ENCODE measurements around the gene TOX3.

The TOX3 gene

DNA sequence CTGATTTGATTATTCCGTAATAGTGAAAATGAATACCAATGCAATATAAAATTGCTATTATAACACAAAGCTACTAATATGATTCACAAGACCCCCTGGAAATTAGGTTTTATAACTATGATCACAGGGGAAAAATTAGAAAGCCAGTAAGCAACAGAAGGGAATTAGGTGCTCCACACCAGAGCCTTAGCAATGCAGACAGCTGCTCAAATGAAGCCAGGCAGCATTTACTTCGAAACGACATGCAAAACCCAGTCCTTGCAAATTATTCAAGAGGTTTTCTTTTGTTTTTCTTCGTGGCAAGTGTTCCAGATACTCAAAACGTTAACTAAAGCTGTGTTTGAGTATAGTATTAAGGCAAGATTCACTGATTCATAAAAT lies 47.9 kb downstream of the TOX3 start:
- peak overlapping the region; percentile 39; the same call in 1 of the 2 replicates for H3K9ac ChIP-seq (ENCODE audit: low read depth, low read length)
- peaks cover 43% of the 10 kb centered on the region; the same call in 1 of the 2 replicates for H3K4me1 ChIP-seq (ENCODE audit: insufficient read depth, low read length)
- H3K4me3 ChIP-seq (ENCODE audit: low read length) = peak overlapping the region; percentile 7; the same call in 1 of the 2 replicates
- no peaks in the 10 kb centered on the region for H3K9me3 ChIP-seq (ENCODE audit: insufficient read depth, low read depth, low read length)
- H3K36me3 ChIP-seq (ENCODE audit: insufficient read depth, low read depth, low read length) = no peaks in the 10 kb centered on the region
- no peak overlapping the region for H3K27ac ChIP-seq (ENCODE audit: low read length)
- no peaks in the 10 kb centered on the region for H3K27me3 ChIP-seq (ENCODE audit: insufficient read depth, low read length)

DNA sequence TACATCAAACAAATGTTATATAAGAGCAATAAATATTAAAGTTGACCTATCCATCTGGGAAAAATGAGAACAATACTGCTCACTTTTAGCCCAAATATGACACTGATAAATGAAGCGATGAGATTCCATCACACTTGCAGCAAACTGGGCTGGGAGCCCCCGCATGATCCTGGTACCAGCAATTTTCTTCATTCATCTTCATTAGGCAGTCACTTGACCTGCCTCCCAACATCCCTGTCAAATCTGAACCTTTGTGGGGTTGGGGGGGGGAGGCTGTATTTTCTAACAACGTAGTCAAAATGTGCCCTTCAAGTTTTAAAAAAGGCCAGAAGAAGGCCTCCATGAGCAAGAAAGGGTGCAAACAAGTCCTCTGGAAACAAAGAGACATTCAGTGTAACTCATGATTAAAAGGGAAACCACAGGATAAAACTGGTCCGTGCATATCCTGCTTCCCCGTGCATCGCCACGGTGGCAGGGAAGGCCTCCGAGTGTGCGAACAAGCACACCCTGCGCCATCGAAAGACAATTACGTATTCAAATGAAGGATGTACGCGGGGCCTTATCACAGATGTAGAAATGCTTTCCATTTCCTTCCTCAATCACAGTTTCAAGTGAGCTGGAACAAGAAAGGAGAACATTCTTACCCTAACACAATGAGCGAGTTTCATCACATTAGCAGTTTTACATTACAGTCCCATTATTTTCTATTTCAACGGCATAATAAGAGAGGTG lies 48.4 kb downstream of the TOX3 start:
- Histone ChIP-seq H3K27ac (ENCODE audit: low read length) (peak overlapping the region; percentile 29), H3K4me1 (ENCODE audit: insufficient read depth, low read length) (peaks cover 43% of the 10 kb centered on the region; the same call in 1 of the 2 replicates), H3K27me3 (ENCODE audit: insufficient read depth, low read length) (no peaks in the 10 kb centered on the region), H3K9me3 (ENCODE audit: insufficient read depth, low read depth, low read length) (no peaks in the 10 kb centered on the region), H3K9ac (ENCODE audit: low read depth, low read length) (peak overlapping the region; percentile 39; the same call in 1 of the 2 replicates), H3K36me3 (ENCODE audit: insufficient read depth, low read depth, low read length) (no peaks in the 10 kb centered on the region), H3K4me3 (ENCODE audit: low read length) (peak overlapping the region; percentile 7; the same call in 1 of the 2 replicates)

DNA sequence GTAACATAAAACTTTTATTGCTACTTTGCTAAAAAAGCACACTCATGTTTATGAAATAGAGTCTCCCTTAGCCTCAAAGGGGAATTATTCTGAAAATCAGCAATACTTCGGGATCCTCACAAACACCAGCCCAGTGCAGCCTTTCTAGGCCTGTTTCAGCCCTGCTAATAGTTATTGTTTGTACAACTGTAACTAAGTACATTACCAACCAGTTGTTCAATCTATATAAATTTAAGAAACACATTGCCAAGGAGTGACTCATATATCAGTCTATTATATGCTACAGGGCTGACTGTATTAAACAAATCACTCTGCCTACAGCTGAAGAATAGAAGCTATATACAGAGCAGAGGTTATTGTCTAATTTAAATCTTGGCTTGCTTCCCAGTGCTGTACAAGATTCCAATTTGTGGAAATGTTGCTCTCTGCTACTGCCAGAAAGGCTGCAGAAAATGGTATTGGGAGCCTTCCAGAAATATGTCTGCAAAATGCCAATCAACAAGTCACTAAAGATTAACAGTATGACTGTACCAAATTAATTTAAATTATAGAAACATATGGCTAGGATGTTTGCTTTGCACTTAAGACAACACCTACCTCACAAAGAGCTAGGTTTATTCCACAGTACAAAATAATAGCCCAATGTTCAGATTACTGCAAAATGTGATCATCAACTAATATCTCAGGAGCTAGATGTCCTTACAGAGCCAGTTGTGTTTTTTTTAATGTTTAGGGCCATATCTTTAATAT lies 49.7 kb downstream of the TOX3 start:
- Histone ChIP-seq H3K27ac (ENCODE audit: low read length) (no peak overlapping the region), H3K4me3 (ENCODE audit: low read length) (no peak overlapping the region), H3K9me3 (ENCODE audit: insufficient read depth, low read depth, low read length) (no peaks in the 10 kb centered on the region), H3K27me3 (ENCODE audit: insufficient read depth, low read length) (no peaks in the 10 kb centered on the region), H3K9ac (ENCODE audit: low read depth, low read length) (no peak overlapping the region), H3K36me3 (ENCODE audit: insufficient read depth, low read depth, low read length) (no peaks in the 10 kb centered on the region), H3K4me1 (ENCODE audit: insufficient read depth, low read length) (peaks cover 42% of the 10 kb centered on the region; the same call in 1 of the 2 replicates)

DNA sequence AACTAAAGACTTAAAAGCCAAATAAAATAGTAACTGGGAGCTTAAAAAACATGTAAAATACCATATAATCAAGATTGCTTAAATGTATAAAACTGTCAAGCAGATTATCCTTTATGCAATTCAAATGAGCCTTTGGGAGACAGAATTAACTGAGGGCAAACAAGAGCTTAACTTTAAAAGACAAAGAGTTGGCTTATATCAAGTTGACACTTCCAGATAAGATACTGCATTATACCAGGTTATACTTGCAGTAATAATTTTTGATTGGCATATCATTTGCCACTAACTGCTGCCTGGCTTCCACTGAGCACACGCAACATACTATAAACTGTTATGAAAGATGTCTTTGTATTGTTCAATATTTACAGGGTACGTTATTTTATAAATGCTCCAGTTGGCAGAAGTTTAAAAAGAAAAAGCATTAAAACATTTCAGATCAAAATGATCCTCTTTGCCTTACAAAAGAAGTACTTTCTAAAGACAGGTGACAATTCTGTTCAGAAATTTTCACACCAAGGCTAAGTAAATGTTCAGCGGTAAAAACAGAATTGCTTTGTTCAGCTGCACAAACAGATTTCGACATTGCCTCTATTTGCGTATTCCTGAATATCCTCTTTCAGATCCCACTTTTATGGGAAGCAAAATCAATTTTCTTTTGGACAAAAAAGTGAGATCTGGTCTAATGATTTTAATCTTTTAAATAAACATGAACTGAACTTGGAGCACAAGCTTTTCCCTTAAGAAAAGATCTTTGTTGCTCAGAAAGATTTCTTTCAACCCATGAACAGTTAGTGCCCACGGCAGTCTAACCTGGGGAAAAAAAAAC lies 50.7 kb downstream of the TOX3 start:
- Histone ChIP-seq H3K9ac (ENCODE audit: low read depth, low read length) (peak overlapping the region; percentile 8; the same call in 1 of the 2 replicates), H3K9me3 (ENCODE audit: insufficient read depth, low read depth, low read length) (no peaks in the 10 kb centered on the region), H3K4me3 (ENCODE audit: low read length) (no peak overlapping the region), H3K27ac (ENCODE audit: low read length) (no peak overlapping the region), H3K36me3 (ENCODE audit: insufficient read depth, low read depth, low read length) (peaks cover 3% of the 10 kb centered on the region; the same call in 1 of the 2 replicates), H3K27me3 (ENCODE audit: insufficient read depth, low read length) (no peaks in the 10 kb centered on the region), H3K4me1 (ENCODE audit: insufficient read depth, low read length) (peaks cover 36% of the 10 kb centered on the region; the same call in 1 of the 2 replicates)

DNA sequence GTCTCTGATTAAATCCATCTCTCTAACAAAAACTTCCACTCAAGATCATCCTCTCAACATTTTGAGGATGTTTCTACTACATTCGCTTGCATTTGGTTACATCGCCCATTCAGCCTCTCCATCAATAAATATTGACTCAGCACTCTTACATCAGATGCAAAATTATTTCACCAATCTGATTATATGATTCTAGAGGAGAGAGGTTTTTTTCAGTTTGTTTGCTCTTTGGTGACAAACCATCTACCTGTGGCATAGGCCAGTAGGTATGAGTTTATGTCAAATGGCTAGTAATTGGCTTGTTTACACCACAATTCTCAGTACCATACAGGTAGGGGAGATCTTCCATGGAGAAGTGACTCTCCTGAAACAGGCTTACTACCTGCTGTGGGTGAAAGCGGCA lies 52.3 kb downstream of the TOX3 start:
- no peak overlapping the region for H3K4me3 ChIP-seq (ENCODE audit: low read length)
- H3K27me3 ChIP-seq (ENCODE audit: insufficient read depth, low read length) = no peaks in the 10 kb centered on the region
- no peak overlapping the region for H3K9ac ChIP-seq (ENCODE audit: low read depth, low read length)
- no peak overlapping the region for H3K27ac ChIP-seq (ENCODE audit: low read length)
- H3K4me1 ChIP-seq (ENCODE audit: insufficient read depth, low read length) = peaks cover 30% of the 10 kb centered on the region; the same call in 1 of the 2 replicates
- H3K36me3 ChIP-seq (ENCODE audit: insufficient read depth, low read depth, low read length) = peaks cover 3% of the 10 kb centered on the region; the same call in 1 of the 2 replicates
- H3K9me3 ChIP-seq (ENCODE audit: insufficient read depth, low read depth, low read length) = no peaks in the 10 kb centered on the region

DNA sequence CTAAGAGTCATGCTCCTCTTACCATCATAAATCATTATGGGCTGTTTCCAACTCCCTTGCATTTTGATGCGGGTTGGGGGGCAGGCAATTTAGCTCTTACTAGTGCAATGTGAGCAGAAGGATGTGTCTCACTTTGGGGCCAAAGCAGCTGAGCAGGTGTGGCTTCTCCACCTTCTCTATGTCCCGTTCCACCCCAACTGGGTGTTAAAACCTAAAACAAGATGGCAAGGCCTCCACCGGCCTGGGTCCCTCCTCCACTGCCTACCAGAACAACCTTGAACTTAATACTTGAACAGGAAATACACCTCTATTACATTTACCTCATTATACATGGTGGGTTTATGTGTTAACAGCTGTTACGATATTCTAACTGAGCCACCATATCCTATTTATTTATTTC lies 52.8 kb downstream of the TOX3 start:
- H3K9me3 ChIP-seq (ENCODE audit: insufficient read depth, low read depth, low read length) = no peaks in the 10 kb centered on the region
- H3K27me3 ChIP-seq (ENCODE audit: insufficient read depth, low read length) = no peaks in the 10 kb centered on the region
- no peak overlapping the region for H3K27ac ChIP-seq (ENCODE audit: low read length)
- peaks cover 3% of the 10 kb centered on the region; the same call in 1 of the 2 replicates for H3K36me3 ChIP-seq (ENCODE audit: insufficient read depth, low read depth, low read length)
- no peak overlapping the region for H3K9ac ChIP-seq (ENCODE audit: low read depth, low read length)
- H3K4me1 ChIP-seq (ENCODE audit: insufficient read depth, low read length) = peaks cover 25% of the 10 kb centered on the region; the same call in 1 of the 2 replicates
- no peak overlapping the region for H3K4me3 ChIP-seq (ENCODE audit: low read length)

DNA sequence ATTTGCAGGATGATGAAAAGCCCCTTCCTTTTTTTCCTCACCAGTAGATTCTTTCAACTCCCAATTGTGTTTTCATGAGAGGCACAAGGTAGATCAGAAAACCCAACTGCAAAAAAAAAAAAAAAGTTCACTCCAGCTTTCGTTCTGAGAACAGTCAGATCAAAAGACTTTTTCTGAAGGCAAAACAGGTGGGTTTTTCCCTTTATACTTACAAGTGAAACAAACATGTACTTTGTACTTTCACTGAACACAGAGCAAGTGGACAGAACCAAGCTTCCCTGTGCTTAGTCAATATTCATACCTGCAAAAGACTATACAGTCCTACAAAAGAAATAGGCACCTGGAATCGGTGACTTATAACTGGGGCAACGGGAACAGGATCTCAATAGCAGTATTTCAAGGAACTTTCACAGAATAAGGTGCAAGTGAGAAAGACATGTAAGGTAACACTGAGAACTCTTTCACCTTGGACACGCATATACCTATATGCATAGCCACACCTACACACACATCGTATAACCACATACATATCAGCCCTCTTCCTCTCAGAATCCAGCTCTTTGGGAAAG lies 54.1 kb downstream of the TOX3 start:
- no peaks in the 10 kb centered on the region for H3K27me3 ChIP-seq (ENCODE audit: insufficient read depth, low read length)
- H3K9me3 ChIP-seq (ENCODE audit: insufficient read depth, low read depth, low read length) = no peaks in the 10 kb centered on the region
- peaks cover 15% of the 10 kb centered on the region; the same call in 1 of the 2 replicates for H3K4me1 ChIP-seq (ENCODE audit: insufficient read depth, low read length)
- no peak overlapping the region for H3K4me3 ChIP-seq (ENCODE audit: low read length)
- no peak overlapping the region for H3K27ac ChIP-seq (ENCODE audit: low read length)
- no peak overlapping the region for H3K9ac ChIP-seq (ENCODE audit: low read depth, low read length)
- peaks cover 3% of the 10 kb centered on the region; the same call in 1 of the 2 replicates for H3K36me3 ChIP-seq (ENCODE audit: insufficient read depth, low read depth, low read length)

DNA sequence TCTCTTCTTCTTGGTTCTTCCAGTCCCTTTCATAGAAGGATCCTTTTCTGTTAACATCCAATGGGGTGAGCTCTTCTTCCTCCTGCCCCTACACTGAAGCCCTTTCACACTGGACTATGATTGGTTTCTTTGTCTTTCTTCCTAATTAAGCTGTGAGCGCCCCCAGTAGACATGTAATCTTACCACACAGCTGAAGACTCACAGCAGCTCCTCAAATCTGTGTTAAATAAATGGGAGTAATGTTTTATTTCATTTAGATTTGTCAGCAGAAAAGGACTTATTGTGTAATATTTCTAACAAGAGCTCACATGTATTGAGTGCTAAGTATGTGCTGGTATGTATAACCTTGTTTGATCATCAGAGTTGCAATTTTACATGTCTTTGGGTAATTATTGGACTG lies 55.7 kb downstream of the TOX3 start:
- Histone ChIP-seq H3K27ac (ENCODE audit: low read length) (no peak overlapping the region), H3K9ac (ENCODE audit: low read depth, low read length) (no peak overlapping the region), H3K36me3 (ENCODE audit: insufficient read depth, low read depth, low read length) (peaks cover 3% of the 10 kb centered on the region; the same call in 1 of the 2 replicates), H3K4me1 (ENCODE audit: insufficient read depth, low read length) (peaks cover 4% of the 10 kb centered on the region; the same call in 1 of the 2 replicates), H3K4me3 (ENCODE audit: low read length) (no peak overlapping the region), H3K9me3 (ENCODE audit: insufficient read depth, low read depth, low read length) (no peaks in the 10 kb centered on the region), H3K27me3 (ENCODE audit: insufficient read depth, low read length) (no peaks in the 10 kb centered on the region)

DNA sequence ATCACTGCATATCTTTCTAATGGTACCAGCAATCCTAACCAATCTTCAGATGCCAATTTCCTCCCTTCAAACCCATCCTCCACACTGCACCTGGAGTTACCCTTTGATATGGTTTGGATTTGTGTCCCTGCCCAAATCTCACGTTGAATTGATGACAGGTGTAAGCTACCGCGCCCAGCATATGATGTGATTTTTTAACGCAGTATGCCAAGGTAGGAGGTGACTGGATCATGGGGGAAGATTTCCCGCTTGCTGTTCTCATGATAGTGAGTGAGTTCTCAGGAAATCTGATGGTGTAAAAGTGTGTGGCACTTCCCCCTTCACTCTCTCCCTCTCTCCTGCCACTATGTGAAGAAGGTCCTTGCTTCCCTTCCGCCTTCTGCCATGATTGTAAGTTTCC lies 57.0 kb downstream of the TOX3 start:
- no peaks in the 10 kb centered on the region for H3K9me3 ChIP-seq (ENCODE audit: insufficient read depth, low read depth, low read length)
- no peaks in the 10 kb centered on the region for H3K27me3 ChIP-seq (ENCODE audit: insufficient read depth, low read length)
- H3K4me3 ChIP-seq (ENCODE audit: low read length) = no peak overlapping the region
- H3K4me1 ChIP-seq (ENCODE audit: insufficient read depth, low read length) = no peaks in the 10 kb centered on the region
- peaks cover 3% of the 10 kb centered on the region; the same call in 1 of the 2 replicates for H3K36me3 ChIP-seq (ENCODE audit: insufficient read depth, low read depth, low read length)
- no peak overlapping the region for H3K27ac ChIP-seq (ENCODE audit: low read length)
- H3K9ac ChIP-seq (ENCODE audit: low read depth, low read length) = no peak overlapping the region

DNA sequence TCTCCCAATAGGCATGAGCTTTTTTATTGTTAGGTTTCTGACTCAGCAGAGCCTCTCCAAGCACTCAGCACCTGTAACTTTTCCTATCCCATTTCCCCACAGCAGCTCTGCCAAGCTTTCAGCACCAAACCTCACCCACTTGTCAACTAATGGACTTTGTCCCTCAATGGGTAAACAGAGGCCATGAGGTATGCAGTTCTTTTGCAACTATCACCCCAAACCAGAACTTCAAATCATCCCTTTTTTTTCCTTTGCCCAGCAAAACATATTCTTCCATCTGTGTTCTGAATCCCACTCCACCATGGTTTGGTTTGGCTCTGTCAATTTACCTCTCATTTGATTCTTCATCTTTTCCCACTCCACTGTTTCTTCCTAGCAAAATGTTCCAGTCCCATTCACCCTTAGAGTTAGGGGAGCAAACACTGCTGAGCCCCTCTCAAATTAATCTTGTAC lies 58.1 kb downstream of the TOX3 start:
- peaks cover 3% of the 10 kb centered on the region; the same call in 1 of the 2 replicates for H3K36me3 ChIP-seq (ENCODE audit: insufficient read depth, low read depth, low read length)
- no peak overlapping the region for H3K4me3 ChIP-seq (ENCODE audit: low read length)
- no peaks in the 10 kb centered on the region for H3K27me3 ChIP-seq (ENCODE audit: insufficient read depth, low read length)
- no peaks in the 10 kb centered on the region for H3K9me3 ChIP-seq (ENCODE audit: insufficient read depth, low read depth, low read length)
- H3K4me1 ChIP-seq (ENCODE audit: insufficient read depth, low read length) = no peaks in the 10 kb centered on the region
- no peak overlapping the region for H3K9ac ChIP-seq (ENCODE audit: low read depth, low read length)
- H3K27ac ChIP-seq (ENCODE audit: low read length) = no peak overlapping the region

Measured in iPS-20b (cell line).